Endodermal cell (in vitro differentiated cells): ENCODE results near the gene ATR. TPM values are rescaled to one million over a fixed set of nuclear protein-coding genes. Genes with fewer than 3 reads are reported as not detected.

ENCODE experiments used
- DNase-seq: peaks from one replicate; pipeline ENCODE4 v3.0.0-alpha.2; 2017
- H3K27ac ChIP-seq: 2 replicates; pipeline ENCODE4 v1.5.1; 2013; ENCODE audit warnings: mild to moderate bottlenecking, low read depth, low read length, moderate library complexity
- H3K27me3 ChIP-seq: 2 replicates; pipeline ENCODE4 v1.6.1; 2013; ENCODE audit warnings: mild to moderate bottlenecking, low read length, moderate library complexity; ENCODE audit not compliant: insufficient read depth, control insufficient read depth, poor library complexity, severe bottlenecking
- H3K36me3 ChIP-seq: 2 replicates; pipeline ENCODE4 v1.7.0; 2013; ENCODE audit warnings: mild to moderate bottlenecking, low read length, moderate library complexity; ENCODE audit not compliant: control insufficient read depth, insufficient read depth
- H3K4me1 ChIP-seq: one replicate; pipeline ENCODE4 v1.7.0; 2013; ENCODE audit warnings: low read length; ENCODE audit not compliant: control insufficient read depth, insufficient read depth
- H3K4me3 ChIP-seq: 2 replicates; pipeline ENCODE4 v1.5.1; 2013; ENCODE audit warnings: mild to moderate bottlenecking, low read length, moderate library complexity
- H3K9ac ChIP-seq: 2 replicates; pipeline ENCODE4 v1.6.1; 2013; ENCODE audit warnings: mild to moderate bottlenecking, low read length, moderate library complexity; ENCODE audit not compliant: poor library complexity, severe bottlenecking; ENCODE audit errors: extremely low read depth
- H3K9me3 ChIP-seq: 2 replicates; pipeline ENCODE4 v1.6.1; 2013; ENCODE audit warnings: mild to moderate bottlenecking, low read length, moderate library complexity; ENCODE audit not compliant: control insufficient read depth
- H3K27ac Mint-ChIP-seq: 2 replicates; pipeline ENCODE4 v1.8.0; 2020; ENCODE audit warnings: mixed read lengths
- H3K27me3 Mint-ChIP-seq: 2 replicates; pipeline ENCODE4 v1.8.0; 2021; ENCODE audit warnings: mild to moderate bottlenecking, mixed read lengths; ENCODE audit not compliant: insufficient read depth
- H3K36me3 Mint-ChIP-seq: 2 replicates; pipeline ENCODE4 v1.8.0; 2020; ENCODE audit warnings: low read depth, mixed read lengths
- H3K4me1 Mint-ChIP-seq: 2 replicates; pipeline ENCODE4 v1.8.0; 2020; ENCODE audit warnings: mixed read lengths
- H3K4me3 Mint-ChIP-seq: 2 replicates; pipeline ENCODE4 v1.8.0; 2020; ENCODE audit warnings: mild to moderate bottlenecking, moderate library complexity, mixed read lengths
- H3K9me3 Mint-ChIP-seq: 2 replicates; pipeline ENCODE4 v1.8.0; 2020; ENCODE audit warnings: mild to moderate bottlenecking, mixed read lengths
- CTCF ChIP-seq: fragments of 200-600 bp; sonication (generic); conservative IDR thresholded peaks from 2 replicates; pipeline ENCODE4 v1.5.0; 2021; ENCODE audit warnings: antibody characterized with exemption, mild to moderate bottlenecking
- WGBS, 2 experiments: methylation state at CpG; one replicate each; pipeline versions ENCODE4 v1.1.5 to v1.1.7; 2013; ENCODE audit warnings: missing lambda C conversion rate in 2 of 2, mixed read lengths in 1 of 2; ENCODE audit not compliant: insufficient coverage in 1 of 2, insufficient read length in 1 of 2; 5-methylcytosine and 5-hydroxymethylcytosine counted together
- total RNA-seq, 2 donors: library from RNA; stranded (reverse); fragmentation: NEBNext Ultra II Directional in 1 of 2; extraction: Animal tissue kit (Norgen Biotek cat#: 25700) in 1 of 2; gene quantifications; 2 replicates in 1 of 2; 3 replicates in 1 of 2; pipeline ENCODE4 v1.2.1, GENCODE V29; 2021

Gene ATR
- total RNA-seq, 2 donors from 2014 or later: 18.4 to 32.9 TPM

- Mint-ChIP-seq H3K4me1 (no peaks in the 10 kb centered on the region), H3K27ac (no peak overlapping the region), H3K4me3 (no peak overlapping the region), H3K9me3 (peaks cover 1% of the 10 kb centered on the region), H3K27me3 (no peaks in the 10 kb centered on the region), H3K36me3 (peaks cover 38% of the 10 kb centered on the region)
- Histone ChIP-seq H3K27me3 (no peaks in the 10 kb centered on the region), H3K9ac (no peak overlapping the region), H3K27ac (no peak overlapping the region), H3K9me3 (peaks cover 13% of the 10 kb centered on the region), H3K36me3 (peaks cover 27% of the 10 kb centered on the region), H3K4me1 (no peaks in the 10 kb centered on the region), H3K4me3 (no peak overlapping the region)
- no peak for DNase-seq
- TF ChIP-seq CTCF: no peak
These were observed 149.0 kb downstream of the ATR start for GRCh38 chr3:142429582-142429981.

GRCh38 chr3:142424754-142425153 is 153.8 kb downstream of the ATR start:
- no peaks in the 10 kb centered on the region for H3K27me3 ChIP-seq
- WGBS, 2 experiments: no CpG with 5 or more reads among the region's 1 CpG
- no peaks in the 10 kb centered on the region for H3K9me3 ChIP-seq
- no peak overlapping the region for H3K9ac ChIP-seq
- H3K36me3 Mint-ChIP-seq: peaks cover 40% of the 10 kb centered on the region
- H3K27me3 Mint-ChIP-seq: no peaks in the 10 kb centered on the region
- H3K4me3 Mint-ChIP-seq: no peak overlapping the region
- no peak overlapping the region for H3K27ac Mint-ChIP-seq
- DNase-seq: no peak
- H3K4me1 Mint-ChIP-seq: no peaks in the 10 kb centered on the region
- no peak for TF ChIP-seq CTCF
- H3K27ac ChIP-seq: no peak overlapping the region
- H3K36me3 ChIP-seq: peaks cover 45% of the 10 kb centered on the region
- no peak overlapping the region for H3K4me3 ChIP-seq
- no peaks in the 10 kb centered on the region for H3K9me3 Mint-ChIP-seq
- H3K4me1 ChIP-seq: no peaks in the 10 kb centered on the region

GRCh38 chr3:142418926-142419592 is 159.5 kb downstream of the ATR start:
- Mint-ChIP-seq H3K36me3 (peaks cover 40% of the 10 kb centered on the region), H3K4me1 (no peaks in the 10 kb centered on the region), H3K9me3 (no peaks in the 10 kb centered on the region), H3K4me3 (no peak overlapping the region), H3K27me3 (no peaks in the 10 kb centered on the region), H3K27ac (no peak overlapping the region)
- WGBS, 2 experiments: 96 to 100% methylated on average over 4 to 5 of the region's 5 CpGs
- Histone ChIP-seq H3K27ac (no peak overlapping the region), H3K4me1 (no peaks in the 10 kb centered on the region), H3K9ac (no peak overlapping the region), H3K36me3 (peaks cover 67% of the 10 kb centered on the region), H3K4me3 (no peak overlapping the region), H3K27me3 (no peaks in the 10 kb centered on the region), H3K9me3 (no peaks in the 10 kb centered on the region)
- TF ChIP-seq CTCF: no peak
- no peak for DNase-seq
